Adrenal gland (tissue), 12 donors: ENCODE data around the gene OAF. TPM values are rescaled to one million over a fixed set of nuclear protein-coding genes. Genes with fewer than 3 reads are reported as not detected.

ENCODE experiments used
- DNase-seq, 7 donors: peaks; one replicate each; pipeline ENCODE4 v3.0.0-alpha.2; 2019 to 2020
- H3K27ac ChIP-seq, 5 donors: fragments of 200-600 bp; sonication (generic) in 4 of 5; 1 replicate in 3 of 5; 2 replicates in 2 of 5; pipeline versions ENCODE4 v1.5.1 to v1.8.0; 2016 to 2020; ENCODE audit warnings: mild to moderate bottlenecking in 1 of 5
- H3K27me3 ChIP-seq: fragments of 200-600 bp; 2 replicates; pipeline ENCODE4 v1.8.0; 2021
- H3K36me3 ChIP-seq, 2 donors: fragments of 200-600 bp; replicated peaks in 1 of 2; 1 replicate in 1 of 2; 2 replicates in 1 of 2; pipeline versions ENCODE4 v1.5.1 to v1.8.0; 2018 to 2022
- H3K4me1 ChIP-seq, 2 donors: fragments of 200-600 bp; replicated peaks in 1 of 2; 1 replicate in 1 of 2; 2 replicates in 1 of 2; pipeline versions ENCODE4 v1.5.1 to v1.8.0; 2018 to 2021
- H3K4me3 ChIP-seq, 4 donors: fragments of 200-600 bp; sonication (generic) in 3 of 4; one replicate each; pipeline ENCODE4 v1.5.1; 2016 to 2018
- H3K9me3 ChIP-seq, 3 donors: fragments of 200-600 bp; sonication (generic) in 1 of 3; replicated peaks in 1 of 3; 1 replicate in 2 of 3; 2 replicates in 1 of 3; pipeline versions ENCODE4 v1.5.1 to v1.8.0; 2016 to 2021
- CTCF ChIP-seq, 6 experiments: fragments of 450-650 bp in 4 of 6; fragments of 200-600 bp in 2 of 6; sonication (generic) in 1 of 6; IDR thresholded peaks; 1 replicate in 5 of 6; 2 replicates in 1 of 6; pipeline versions ENCODE4 v1.5.1 to v1.8.0; 2016 to 2021; ENCODE audit warnings: antibody characterized with exemption in 6 of 6, mild to moderate bottlenecking in 2 of 6, moderate library complexity in 1 of 6
- POLR2A ChIP-seq, 2 donors: fragments of 450-650 bp; IDR thresholded peaks; one replicate each; pipeline ENCODE4 v1.6.1; 2017; ENCODE audit warnings: antibody characterized with exemption in 2 of 2, mild to moderate bottlenecking in 2 of 2, moderate library complexity in 1 of 2
- WGBS, 4 donors: extraction: QIAGEN DNeasy Blood & Tissue Kit in 2 of 4; methylation state at CpG; one replicate each; pipeline versions ENCODE4 v1.1.5 to v1.1.7; 2013 to 2017; 5-methylcytosine and 5-hydroxymethylcytosine counted together
- intact Hi-C, 2 donors: fragments of 100-400 bp; cut with DNase I; formaldehyde crosslinking; loops; one replicate each; pipeline versions ENCODE4 v1.14.1 to v1.15.0; 2022 to 2023
- polyA plus RNA-seq, 3 donors: library from polyadenylated mRNA; stranded (reverse); fragments of 200-250 nt in 2 of 3; fragments of 350-450 nt in 1 of 3; fragmentation: Illumina TruSeq in 1 of 3; extraction: RNeasy Lipid Tissue Mini Kit (QIAGEN cat#74804) in 1 of 3; gene quantifications; one replicate each; pipeline ENCODE4 v1.2.3, GENCODE V29; 2013 to 2014
- total RNA-seq, 9 donors: library from RNA; depleted of rRNA in 4 of 9; stranded (reverse); fragments of >200 nt in 4 of 9; fragments of 120-200 nt in 1 of 9; fragmentation: NEBNext Ultra II Directional in 1 of 9; extraction: Animal tissue kit (Norgen Biotek cat#: 25700) in 1 of 9; gene quantifications; one replicate each; pipeline versions ENCODE4 v1.1.0 to v1.2.4, GENCODE V29; 2013 to 2023
- donor health status: healthy with polysubstance abuse.
- donor health status: Bipolar disorder and iron deficiency.
- donor health status: DM: yes; HTN: yes; CAD: no.
- donor health status: DM: no; HTN: no; CAD: no.
- donor health status: DM: no; HTN: no; CAD: no.
- donor health status: DM: yes; HTN: yes; CAD: no.

The OAF gene
- total and polyA plus RNA-seq, 12 donors = 67.7 to 253 (median 169) TPM

GRCh38 chr11:120224361-120224760 is 13.5 kb downstream of the OAF start:
- H3K4me3 ChIP-seq = no peak overlapping the region
- H3K27me3 ChIP-seq = no peaks in the 10 kb centered on the region
- peaks cover 18 to 44% of the 10 kb centered on the region in 2 donors for H3K4me1 ChIP-seq
- no peak for TF ChIP-seq POLR2A (IDR thresholded peaks at IDR 0.05)
- no peak for TF ChIP-seq CTCF (IDR thresholded peaks at IDR 0.05)
- peak overlapping the region in 2 of 5 donors; percentile 65 to 83 for H3K27ac ChIP-seq
- no peaks in the 10 kb centered on the region for H3K9me3 ChIP-seq
- 68 to 77% (median 73%) methylated on average over 5 to 6 of the region's 6 CpGs for WGBS, 4 donors
- peak in 1 of 7 donors; percentile 50 for DNase-seq
- no peaks in the 10 kb centered on the region for H3K36me3 ChIP-seq
- intact Hi-C loops = no loop called here

- 38 to 51% (median 49%) methylated on average over 12 to 22 of the region's 22 CpGs for WGBS, 4 donors
- no peaks in the 10 kb centered on the region for H3K9me3 ChIP-seq
- peak in 1 of 7 donors; percentile 60 for DNase-seq
- H3K27ac ChIP-seq = peak overlapping the region in 4 of 5 donors; percentile 8 to 83 (median 42)
- TF ChIP-seq CTCF (IDR thresholded peaks at IDR 0.05) (no peak), POLR2A (IDR thresholded peaks at IDR 0.05) (no peak)
- H3K36me3 ChIP-seq = no peaks in the 10 kb centered on the region
- intact Hi-C loops = loop anchor here in 1 of 2 donors (5.0 kb wide), 1 partner anchor 53 kb away; no protein-coding TSS in a partner anchor
- H3K4me1 ChIP-seq = peaks cover 10 to 35% of the 10 kb centered on the region in 2 donors
- H3K4me3 ChIP-seq = no peak overlapping the region
- no peaks in the 10 kb centered on the region for H3K27me3 ChIP-seq
Measured at GRCh38 chr11:120224972-120225909, 14.4 kb downstream of the OAF start.

GRCh38 chr11:120226242-120226641 is 15.4 kb downstream of the OAF start:
- peaks cover 7 to 25% of the 10 kb centered on the region in 2 donors for H3K4me1 ChIP-seq
- no peaks in the 10 kb centered on the region for H3K36me3 ChIP-seq
- no peak for DNase-seq
- intact Hi-C loops = loop anchor here in 1 of 2 donors (5.0 kb wide), 1 partner anchor 54 kb away; no protein-coding TSS in a partner anchor
- no peak overlapping the region for H3K4me3 ChIP-seq
- 59 to 79% (median 71%) methylated on average over 1 to 5 of the region's 5 CpGs for WGBS, 4 donors
- H3K9me3 ChIP-seq = no peaks in the 10 kb centered on the region
- no peaks in the 10 kb centered on the region for H3K27me3 ChIP-seq
- H3K27ac ChIP-seq = peak overlapping the region in 2 of 5 donors; percentile 65 to 80
- no peak for TF ChIP-seq CTCF (IDR thresholded peaks at IDR 0.05)
- no peak for TF ChIP-seq POLR2A (IDR thresholded peaks at IDR 0.05)

GRCh38 chr11:120226714-120227113 is 15.9 kb downstream of the OAF start:
- Histone ChIP-seq H3K27ac (peak overlapping the region in 2 of 5 donors; percentile 65 to 80), H3K27me3 (no peaks in the 10 kb centered on the region), H3K9me3 (no peaks in the 10 kb centered on the region), H3K36me3 (no peaks in the 10 kb centered on the region), H3K4me1 (peaks cover 7 to 23% of the 10 kb centered on the region in 2 donors), H3K4me3 (no peak overlapping the region)
- 58 to 71% (median 66%) methylated on average over 11 to 13 of the region's 13 CpGs for WGBS, 4 donors
- no peak for DNase-seq
- TF ChIP-seq CTCF (IDR thresholded peaks at IDR 0.05) (no peak), POLR2A (IDR thresholded peaks at IDR 0.05) (no peak)
- intact Hi-C loops = loop anchor here in 1 of 2 donors (5.0 kb wide), 1 partner anchor 54 kb away; no protein-coding TSS in a partner anchor
